Measurements from ENCODE around the gene EHMT1.

The EHMT1 gene

GRCh38 chr9:137817236-137818200 is 198.7 kb downstream of the EHMT1 start:
- no peak for TF ChIP-seq ZNF274 (IDR thresholded peaks at IDR 0.05; ENCODE audit: low read depth, low read length)
- Histone ChIP-seq H3K9me3 (ENCODE audit: insufficient read depth, low read length) (peaks cover 9% of the 10 kb centered on the region; the same call in 1 of the 2 replicates), H3K27me3 (ENCODE audit: insufficient read depth, insufficient read length) (no peaks in the 10 kb centered on the region), H3K9ac (ENCODE audit: insufficient read length, low read depth) (no peak overlapping the region), H3K4me3 (ENCODE audit: insufficient read length, low read depth) (no peak overlapping the region), H3K4me1 (ENCODE audit: insufficient read depth, insufficient read length) (no peaks in the 10 kb centered on the region), H3K36me3 (ENCODE audit: insufficient read depth, insufficient read length, low read length) (peaks cover 79% of the 10 kb centered on the region)
- no peak for DNase-seq (ENCODE audit: low read depth, low spot score)

DNA sequence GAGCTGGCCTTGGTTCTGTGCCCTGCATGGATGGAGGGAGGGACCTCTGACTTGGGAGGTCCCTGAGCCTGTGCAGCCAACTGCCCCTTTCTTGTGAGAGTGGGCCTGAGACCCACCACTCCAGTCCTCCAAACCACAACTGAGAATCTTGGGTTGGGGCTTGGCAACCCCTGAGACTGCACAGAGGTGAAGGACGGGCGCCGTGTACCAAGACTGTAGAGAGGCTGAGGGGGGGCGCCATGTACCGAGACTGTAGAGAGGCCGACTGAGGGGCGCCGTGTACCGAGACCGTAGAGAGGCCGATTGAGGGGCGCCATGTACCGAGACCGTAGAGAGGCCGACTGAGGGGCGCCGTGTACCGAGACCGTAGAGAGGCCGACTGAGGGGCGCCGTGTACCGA is 199.5 kb downstream of the EHMT1 start:
- no peak for TF ChIP-seq SUZ12 (IDR thresholded peaks at IDR 0.05; ENCODE audit: extremely low read depth, insufficient read depth, insufficient read length)
- no peak for TF ChIP-seq YY1 (IDR thresholded peaks at IDR 0.05; ENCODE audit: insufficient read depth, insufficient read length)
- TF ChIP-seq ZNF274 (IDR thresholded peaks at IDR 0.05; ENCODE audit: low read depth, low read length) = no peak
- Histone ChIP-seq H3K4me3 (ENCODE audit: insufficient read length, low read depth) (no peak overlapping the region), H3K27me3 (ENCODE audit: insufficient read depth, insufficient read length) (no peaks in the 10 kb centered on the region), H3K4me1 (ENCODE audit: insufficient read depth, insufficient read length) (no peaks in the 10 kb centered on the region), H3K9ac (ENCODE audit: insufficient read length, low read depth) (no peak overlapping the region), H3K9me3 (ENCODE audit: insufficient read depth, low read length) (peaks cover 9% of the 10 kb centered on the region; the same call in 1 of the 2 replicates), H3K36me3 (ENCODE audit: insufficient read depth, insufficient read length, low read length) (peaks cover 72% of the 10 kb centered on the region)
- no peak for DNase-seq (ENCODE audit: low read depth, low spot score)

- TF ChIP-seq YY1 (IDR thresholded peaks at IDR 0.05; ENCODE audit: insufficient read depth, insufficient read length) (no peak), ZNF274 (IDR thresholded peaks at IDR 0.05; ENCODE audit: low read depth, low read length) (no peak), SUZ12 (IDR thresholded peaks at IDR 0.05; ENCODE audit: extremely low read depth, insufficient read depth, insufficient read length) (no peak)
- Histone ChIP-seq H3K4me1 (ENCODE audit: insufficient read depth, insufficient read length) (no peaks in the 10 kb centered on the region), H3K9ac (ENCODE audit: insufficient read length, low read depth) (no peak overlapping the region), H3K4me3 (ENCODE audit: insufficient read length, low read depth) (no peak overlapping the region), H3K27me3 (ENCODE audit: insufficient read depth, insufficient read length) (no peaks in the 10 kb centered on the region), H3K36me3 (ENCODE audit: insufficient read depth, insufficient read length, low read length) (peaks cover 65% of the 10 kb centered on the region), H3K9me3 (ENCODE audit: insufficient read depth, low read length) (peaks cover 11% of the 10 kb centered on the region; the same call in 1 of the 2 replicates)
- DNase-seq (ENCODE audit: low read depth, low spot score) = no peak
Measured at GRCh38 chr9:137820161-137820855, 201.5 kb downstream of the EHMT1 start.

- H3K27me3 ChIP-seq (ENCODE audit: insufficient read depth, insufficient read length) = no peaks in the 10 kb centered on the region
Measured at GRCh38 chr9:137823986-137824771, 205.4 kb downstream of the EHMT1 start.

DNA sequence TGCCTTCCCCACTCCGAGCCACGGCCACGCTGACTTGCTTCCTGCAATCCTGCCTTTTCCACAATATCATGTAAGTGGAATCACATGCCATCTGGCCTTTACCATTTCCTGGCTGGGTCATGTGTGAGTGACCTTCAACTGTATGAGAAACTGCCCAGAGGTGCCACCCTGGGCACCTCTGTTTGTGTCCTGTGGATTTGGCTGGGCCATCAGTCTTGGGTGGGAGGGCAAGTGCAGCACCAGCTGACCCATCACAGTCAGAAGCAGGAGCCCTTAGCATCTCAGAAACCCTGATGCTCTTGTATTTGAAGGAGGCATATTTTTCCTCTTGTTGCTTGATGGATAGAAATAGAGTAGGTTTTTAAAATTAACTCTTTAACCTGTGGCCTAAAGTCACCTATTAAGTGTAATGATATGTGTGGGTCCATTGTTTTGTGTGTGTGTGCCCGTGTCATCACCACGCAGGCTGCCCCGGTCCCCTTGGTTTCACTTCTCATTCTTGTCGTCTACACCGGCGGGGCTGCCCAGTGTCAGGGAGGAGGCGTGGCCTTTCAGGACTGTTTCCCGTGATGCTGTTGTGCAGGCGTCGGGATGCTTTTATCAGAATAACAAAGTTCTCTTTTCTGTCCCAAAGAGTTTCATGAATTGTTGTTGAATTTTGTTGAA is 206.7 kb downstream of the EHMT1 start:
- Histone ChIP-seq H3K27me3 (ENCODE audit: insufficient read depth, insufficient read length) (no peaks in the 10 kb centered on the region), H3K36me3 (ENCODE audit: insufficient read depth, insufficient read length, low read length) (peaks cover 56% of the 10 kb centered on the region), H3K4me3 (ENCODE audit: insufficient read length, low read depth) (no peak overlapping the region), H3K4me1 (ENCODE audit: insufficient read depth, insufficient read length) (peaks cover 3% of the 10 kb centered on the region), H3K9me3 (ENCODE audit: insufficient read depth, low read length) (peaks cover 14% of the 10 kb centered on the region; the same call in 1 of the 2 replicates), H3K9ac (ENCODE audit: insufficient read length, low read depth) (no peak overlapping the region)
- TF ChIP-seq SUZ12 (IDR thresholded peaks at IDR 0.05; ENCODE audit: extremely low read depth, insufficient read depth, insufficient read length) = no peak
- TF ChIP-seq YY1 (IDR thresholded peaks at IDR 0.05; ENCODE audit: insufficient read depth, insufficient read length) = no peak
- no peak for TF ChIP-seq ZNF274 (IDR thresholded peaks at IDR 0.05; ENCODE audit: low read depth, low read length)
- no peak for DNase-seq (ENCODE audit: low read depth, low spot score)

More at GRCh38 chr9:137823986-137824771, 205.4 kb downstream of the EHMT1 start:
- H3K4me3 ChIP-seq (ENCODE audit: insufficient read length, low read depth) = no peak overlapping the region
- peaks cover 3% of the 10 kb centered on the region for H3K4me1 ChIP-seq (ENCODE audit: insufficient read depth, insufficient read length)
- H3K9ac ChIP-seq (ENCODE audit: insufficient read length, low read depth) = no peak overlapping the region
- peaks cover 61% of the 10 kb centered on the region for H3K36me3 ChIP-seq (ENCODE audit: insufficient read depth, insufficient read length, low read length)
- no peak for DNase-seq (ENCODE audit: low read depth, low spot score)
- peaks cover 14% of the 10 kb centered on the region; the same call in 1 of the 2 replicates for H3K9me3 ChIP-seq (ENCODE audit: insufficient read depth, low read length)
- no peak for TF ChIP-seq ZNF274 (IDR thresholded peaks at IDR 0.05; ENCODE audit: low read depth, low read length)
- no peak for TF ChIP-seq SUZ12 (IDR thresholded peaks at IDR 0.05; ENCODE audit: extremely low read depth, insufficient read depth, insufficient read length)
- TF ChIP-seq YY1 (IDR thresholded peaks at IDR 0.05; ENCODE audit: insufficient read depth, insufficient read length) = no peak

DNA sequence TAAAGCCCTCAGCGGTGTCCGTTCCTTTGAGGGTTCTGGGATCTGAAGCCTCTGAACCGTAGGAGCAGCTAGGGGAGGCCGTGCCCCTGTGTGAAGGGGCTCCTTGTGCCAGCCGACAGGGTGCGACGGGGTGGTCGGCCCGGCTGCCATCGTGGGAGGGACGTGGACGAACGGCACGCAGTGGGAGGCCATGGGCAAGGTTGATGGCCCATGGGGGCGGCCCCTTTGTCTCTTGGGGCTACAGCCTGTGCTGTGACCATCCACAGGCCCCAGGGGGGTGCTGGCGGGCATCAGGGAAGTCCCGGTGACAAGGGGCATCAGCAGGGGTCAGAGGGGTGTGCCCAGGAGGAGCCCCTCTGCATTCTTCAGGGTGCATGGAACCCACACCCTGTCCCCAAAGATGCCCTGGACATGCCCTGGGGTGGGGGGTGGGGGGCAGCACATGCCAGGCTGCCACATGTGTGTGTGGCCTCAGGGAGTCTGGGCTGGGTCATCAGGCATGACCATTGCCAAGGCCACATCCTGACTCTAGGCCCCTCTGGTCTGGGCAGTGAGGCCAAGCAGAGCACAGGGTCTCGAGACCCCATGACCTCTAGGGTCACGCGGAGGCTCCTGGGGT is 209.2 kb downstream of the EHMT1 start:
- Histone ChIP-seq H3K9me3 (ENCODE audit: insufficient read depth, low read length) (peaks cover 8% of the 10 kb centered on the region; the same call in 1 of the 2 replicates), H3K4me1 (ENCODE audit: insufficient read depth, insufficient read length) (peaks cover 3% of the 10 kb centered on the region), H3K36me3 (ENCODE audit: insufficient read depth, insufficient read length, low read length) (peaks cover 61% of the 10 kb centered on the region), H3K9ac (ENCODE audit: insufficient read length, low read depth) (no peak overlapping the region), H3K27me3 (ENCODE audit: insufficient read depth, insufficient read length) (no peaks in the 10 kb centered on the region), H3K4me3 (ENCODE audit: insufficient read length, low read depth) (no peak overlapping the region)
- TF ChIP-seq SUZ12 (IDR thresholded peaks at IDR 0.05; ENCODE audit: extremely low read depth, insufficient read depth, insufficient read length) (no peak), YY1 (IDR thresholded peaks at IDR 0.05; ENCODE audit: insufficient read depth, insufficient read length) (no peak), ZNF274 (IDR thresholded peaks at IDR 0.05; ENCODE audit: low read depth, low read length) (no peak)
- DNase-seq (ENCODE audit: low read depth, low spot score) = no peak

All from NT2/D1 (cell line).